Activated B cell treated with CpG ODN at 0.5 μM for 24 hours (primary cell): Measurements from ENCODE around the gene AP4E1. TPM values are rescaled to one million over a fixed set of nuclear protein-coding genes. Genes with fewer than 3 reads are reported as not detected.
A peak's percentile ranks its signal among the peaks of the same experiment; 100 is the strongest.
"Not testable (repeated sequence)": the region's sequence is repeated elsewhere in the genome, so short reads cannot be mapped to it uniquely, and the experiment has no call there.

Experiments used
- ATAC-seq: fragments of 200-7000 bp; cut with Tn5 transposase; one replicate; pipeline ENCODE4 v1.10.0; 2021; ENCODE audit warnings: low read depth, mild to moderate bottlenecking, moderate library complexity
- CTCF ChIA-PET: fragments of 350-600 bp; sonication (Branson Sonifier 250); formaldehyde crosslinking; loops from one replicate; lab custom pipeline; 2021; ENCODE audit warnings: antibody characterized with exemption; lab: Charles Lee
- POLR2A ChIA-PET: fragments of 350-600 bp; sonication (Branson Sonifier 250); formaldehyde crosslinking; loops from one replicate; lab custom pipeline; 2021; ENCODE audit warnings: antibody characterized with exemption; lab: Charles Lee
- DNase-seq: peaks from one replicate; pipeline ENCODE4 v3.0.0; 2022
- H3K27ac Mint-ChIP-seq: one replicate; pipeline ENCODE4 v1.8.0; 2020; ENCODE audit warnings: mixed read lengths
- H3K27me3 Mint-ChIP-seq: one replicate; pipeline ENCODE4 v1.8.0; 2021; ENCODE audit warnings: mixed read lengths
- H3K36me3 Mint-ChIP-seq: one replicate; pipeline ENCODE4 v1.8.0; 2021; ENCODE audit warnings: low read depth, mixed read lengths
- H3K4me1 Mint-ChIP-seq: one replicate; pipeline ENCODE4 v1.8.0; 2021; ENCODE audit warnings: mixed read lengths
- H3K4me3 Mint-ChIP-seq: one replicate; pipeline ENCODE4 v1.8.0; 2020; ENCODE audit warnings: mild to moderate bottlenecking, mixed read lengths
- H3K9me3 Mint-ChIP-seq: one replicate; pipeline ENCODE4 v1.8.0; 2020; ENCODE audit warnings: mixed read lengths
- CTCF ChIP-seq: fragments of 200-600 bp; IDR thresholded peaks from one replicate; pipeline ENCODE4 v1.8.0; 2022; ENCODE audit warnings: antibody characterized with exemption, mild to moderate bottlenecking
- intact Hi-C: fragments of 100-400 bp; cut with micrococcal nuclease; formaldehyde crosslinking; loops from one replicate; pipeline ENCODE4 v1.15.1; 2024
- total RNA-seq: library from RNA; stranded (reverse); gene quantifications from 2 replicates; pipeline ENCODE4 v1.2.3, GENCODE V29; 2022

The AP4E1 gene
- total RNA-seq, 1 donor from 2014 or later = 13.4 TPM

GRCh38 chr15:50865515-50866353 lies 42.7 kb upstream of the AP4E1 start:
- ChIA-PET CTCF (no interaction called here), POLR2A (no interaction called here)
- Mint-ChIP-seq H3K9me3 (no peaks in the 10 kb centered on the region), H3K27me3 (peaks cover 2% of the 10 kb centered on the region), H3K4me3 (no peak overlapping the region), H3K36me3 (no peaks in the 10 kb centered on the region), H3K27ac (no peak overlapping the region), H3K4me1 (no peaks in the 10 kb centered on the region)
- intact Hi-C loops = no loop called here
- ATAC-seq (no peak), DNase-seq (no peak)
- TF ChIP-seq CTCF = no peak

- Mint-ChIP-seq H3K27me3 (peaks cover 4% of the 10 kb centered on the region), H3K36me3 (no peaks in the 10 kb centered on the region), H3K27ac (no peak overlapping the region), H3K4me3 (no peak overlapping the region), H3K4me1 (peaks cover 6% of the 10 kb centered on the region), H3K9me3 (no peaks in the 10 kb centered on the region)
- intact Hi-C loops = loop anchor here (5.0 kb wide), 1 partner anchor 35 kb away; the partner anchor contains the start of gene AP4E1
- ChIA-PET CTCF (no interaction called here), POLR2A (no interaction called here)
- DNase-seq = no peak
- no peak for ATAC-seq
- no peak for TF ChIP-seq CTCF
These were observed 36.7 kb upstream of the AP4E1 start for GRCh38 chr15:50871832-50872231.

- no peak for TF ChIP-seq CTCF
- no peak for ATAC-seq
- intact Hi-C loops = loop anchor here (5.0 kb wide), 1 partner anchor 34 kb away; the partner anchor contains the start of gene AP4E1
- CTCF ChIA-PET = interaction anchor here (1.2 to 1.7 kb wide), 2 partner anchors 12 to 34 kb away, joined by 3 read pairs; no protein-coding TSS in a partner anchor
- no peak for DNase-seq
- no peak overlapping the region for H3K4me3 Mint-ChIP-seq
- peaks cover 4% of the 10 kb centered on the region for H3K27me3 Mint-ChIP-seq
- no peak overlapping the region for H3K27ac Mint-ChIP-seq
- H3K4me1 Mint-ChIP-seq = peaks cover 12% of the 10 kb centered on the region
- POLR2A ChIA-PET = interaction anchor here (0.6 kb wide), 1 partner anchor 32 kb away, joined by 4 read pairs; no protein-coding TSS in a partner anchor
- no peaks in the 10 kb centered on the region for H3K9me3 Mint-ChIP-seq
- H3K36me3 Mint-ChIP-seq = no peaks in the 10 kb centered on the region
These were observed 35.6 kb upstream of the AP4E1 start for GRCh38 chr15:50872832-50873426.

- Mint-ChIP-seq H3K27ac (peak overlapping the region; percentile 8), H3K36me3 (no peaks in the 10 kb centered on the region), H3K4me1 (peaks cover 19% of the 10 kb centered on the region), H3K4me3 (peak overlapping the region; percentile 21), H3K27me3 (peaks cover 4% of the 10 kb centered on the region), H3K9me3 (no peaks in the 10 kb centered on the region)
- intact Hi-C loops = loop anchor here (1.0 to 5.0 kb wide), 2 partner anchors 12 to 33 kb away; partner anchors contain the start of gene AP4E1
- TF ChIP-seq CTCF = no peak
- ChIA-PET CTCF (interaction anchor here (1.2 to 1.7 kb wide), 2 partner anchors 11 to 33 kb away, joined by 3 read pairs; no protein-coding TSS in a partner anchor), POLR2A (interaction anchor here (0.7 kb wide), 1 partner anchor 12 kb away, joined by 4 read pairs; no protein-coding TSS in a partner anchor)
- DNase-seq (no peak), ATAC-seq (peak; percentile 69)
These were observed 34.5 kb upstream of the AP4E1 start for GRCh38 chr15:50873935-50874361.

- intact Hi-C loops, ATAC-seq, H3K27me3 Mint-ChIP-seq, H3K9me3 Mint-ChIP-seq, H3K4me3 Mint-ChIP-seq, H3K36me3 Mint-ChIP-seq, DNase-seq, H3K27ac Mint-ChIP-seq, CTCF ChIA-PET: not testable (repeated sequence)
- POLR2A ChIA-PET = interaction anchor here (0.7 kb wide), 1 partner anchor 115 kb away, joined by 6 read pairs; no protein-coding TSS in a partner anchor
- H3K4me1 Mint-ChIP-seq = peaks cover 26% of the 10 kb centered on the region
These were observed 33.2 kb upstream of the AP4E1 start for GRCh38 chr15:50875238-50875637.
